GM23338 (cell line): ENCODE results near the gene APOC1. TPM values are rescaled to one million over a fixed set of nuclear protein-coding genes. Genes with fewer than 3 reads are reported as not detected.

Experiments
- ATAC-seq: fragments of 200-7000 bp; cut with Tn5 transposase; 3 replicates; pipeline ENCODE4 v1.9.1; 2020
- DNase-seq: peaks from one replicate; pipeline ENCODE4 v3.0.0-alpha.2; 2015; ENCODE audit warnings: low spot score
- H2AFZ ChIP-seq: fragments of 200-600 bp; sonication (generic); 2 replicates; pipeline ENCODE4 v1.8.0; 2016; ENCODE audit warnings: antibody characterized with exemption, mild to moderate bottlenecking, moderate library complexity
- H3F3A ChIP-seq: fragments of 200-600 bp; sonication (generic); replicated peaks from 2 replicates; pipeline ENCODE4 v1.8.0; 2017; ENCODE audit warnings: antibody characterized with exemption, mixed run types, low read depth
- H3K27ac ChIP-seq: fragments of 200-600 bp; sonication (generic); 2 replicates; pipeline ENCODE4 v1.6.1; 2016; ENCODE audit warnings: low read depth
- H3K27me3 ChIP-seq: fragments of 200-600 bp; sonication (generic); 2 replicates; pipeline ENCODE4 v1.8.0; 2016; ENCODE audit warnings: mild to moderate bottlenecking, mixed run types, moderate library complexity; ENCODE audit not compliant: insufficient read depth
- H3K36me3 ChIP-seq: fragments of 200-600 bp; sonication (generic); 2 replicates; pipeline ENCODE4 v1.8.0; 2016; ENCODE audit warnings: mild to moderate bottlenecking; ENCODE audit not compliant: insufficient read depth
- H3K4me1 ChIP-seq: fragments of 200-600 bp; sonication (generic); 2 replicates; pipeline ENCODE4 v1.8.0; 2016; ENCODE audit warnings: mild to moderate bottlenecking, moderate library complexity; ENCODE audit not compliant: insufficient read depth
- H3K4me2 ChIP-seq: fragments of 200-600 bp; sonication (generic); 2 replicates; pipeline ENCODE4 v1.7.1; 2017; ENCODE audit warnings: mixed run types
- H3K4me3 ChIP-seq: fragments of 200-600 bp; sonication (generic); 2 replicates; pipeline ENCODE4 v1.6.1; 2016; ENCODE audit warnings: mixed run types
- H3K79me2 ChIP-seq: fragments of 200-600 bp; sonication (generic); replicated peaks from 2 replicates; pipeline ENCODE4 v1.8.0; 2017; ENCODE audit warnings: mild to moderate bottlenecking; ENCODE audit not compliant: insufficient read depth
- H3K9me2 ChIP-seq: fragments of 200-600 bp; sonication (generic); 2 replicates; pipeline ENCODE4 v1.8.0; 2017; ENCODE audit not compliant: insufficient read depth
- H4K20me1 ChIP-seq: fragments of 200-600 bp; sonication (generic); replicated peaks from 2 replicates; pipeline ENCODE4 v1.8.0; 2017; ENCODE audit warnings: mild to moderate bottlenecking; ENCODE audit not compliant: insufficient read depth
- H3K27ac Mint-ChIP-seq: 2 replicates; pipeline ENCODE4 v1.8.0; 2020; ENCODE audit warnings: inconsistent platforms, mild to moderate bottlenecking, moderate library complexity, mixed read lengths
- H3K27me3 Mint-ChIP-seq: 3 replicates; pipeline ENCODE4 v1.8.0; 2022; ENCODE audit warnings: low read depth, mild to moderate bottlenecking, moderate library complexity, mixed read lengths, inconsistent platforms; ENCODE audit not compliant: insufficient read depth, poor library complexity
- H3K36me3 Mint-ChIP-seq: 3 replicates; pipeline ENCODE4 v1.8.0; 2021; ENCODE audit warnings: low read depth, mild to moderate bottlenecking, inconsistent platforms, moderate library complexity, mixed read lengths
- H3K4me1 Mint-ChIP-seq: 3 replicates; pipeline ENCODE4 v1.8.0; 2020; ENCODE audit warnings: mild to moderate bottlenecking, inconsistent platforms, mixed read lengths
- H3K4me3 Mint-ChIP-seq: 3 replicates; pipeline ENCODE4 v1.8.0; 2021; ENCODE audit warnings: moderate library complexity, mild to moderate bottlenecking, inconsistent platforms, mixed read lengths
- H3K9me3 Mint-ChIP-seq: 3 replicates; pipeline ENCODE4 v1.8.0; 2020; ENCODE audit warnings: moderate library complexity, mild to moderate bottlenecking, inconsistent platforms, mixed read lengths
- EZH2 ChIP-seq: fragments of 200-600 bp; sonication (generic); IDR thresholded peaks from one replicate; pipeline ENCODE4 v1.8.0; 2017; ENCODE audit warnings: antibody characterized with exemption, mild to moderate bottlenecking, low read depth; ENCODE audit not compliant: unreplicated experiment
- NANOG ChIP-seq: IDR thresholded peaks from 2 replicates; pipeline ENCODE4 v1.6.1; 2016; ENCODE audit warnings: antibody characterized with exemption, borderline replicate concordance
- POLR2AphosphoS5 ChIP-seq: IDR thresholded peaks from 2 replicates; pipeline ENCODE4 v1.6.1; 2016; ENCODE audit warnings: antibody characterized with exemption, low read depth
- STAT1 ChIP-seq: IDR thresholded peaks from one replicate; pipeline ENCODE4 v1.6.1; 2016; ENCODE audit warnings: antibody characterized with exemption; ENCODE audit not compliant: unreplicated experiment
- ZNF114 ChIP-seq: fragments of 250-450 bp; sonication (Bioruptor Pico); IDR thresholded peaks from 2 replicates; pipeline ENCODE4 v1.5.0; 2020; ENCODE audit warnings: mild to moderate bottlenecking, moderate library complexity
- polyA plus RNA-seq: library from polyadenylated mRNA; unstranded; fragments of >200 nt; fragmentation: Nextera tagmentation; extraction: Ambion mirVana; gene quantifications from 2 replicates; pipeline ENCODE4 v1.2.1, GENCODE V29; 2016
- total RNA-seq: library from RNA; depleted of rRNA; stranded (reverse); fragments of >200 nt; shearing (Covaris generic); gene quantifications from 2 replicates; pipeline ENCODE4 v1.2.3, GENCODE V29; 2014
- TF ChIP-seq, protein P1 (sequence below): IDR thresholded peaks from one replicate; pipeline ENCODE4 v1.6.1; 2018; ENCODE audit warnings: antibody characterized with exemption; ENCODE audit not compliant: unreplicated experiment
- TF ChIP-seq, protein P2 (sequence below): IDR thresholded peaks from 2 replicates; pipeline ENCODE4 v1.6.1; 2016; ENCODE audit warnings: antibody characterized with exemption
- TF ChIP-seq, protein P3 (sequence below), 2 experiments: fragments of 200-600 bp in 1 of 2; sonication (generic) in 1 of 2; conservative IDR thresholded peaks; 2 replicates each; pipeline versions ENCODE4 v1.5.1 to v1.6.1; 2016 to 2017; ENCODE audit warnings: antibody characterized with exemption in 2 of 2, low read depth in 2 of 2, mild to moderate bottlenecking in 2 of 2, moderate library complexity in 1 of 2

APOC1 gene
- total and polyA plus RNA-seq, 2 experiments from 2014 or later, result 26.8 to 221 TPM

DNA sequence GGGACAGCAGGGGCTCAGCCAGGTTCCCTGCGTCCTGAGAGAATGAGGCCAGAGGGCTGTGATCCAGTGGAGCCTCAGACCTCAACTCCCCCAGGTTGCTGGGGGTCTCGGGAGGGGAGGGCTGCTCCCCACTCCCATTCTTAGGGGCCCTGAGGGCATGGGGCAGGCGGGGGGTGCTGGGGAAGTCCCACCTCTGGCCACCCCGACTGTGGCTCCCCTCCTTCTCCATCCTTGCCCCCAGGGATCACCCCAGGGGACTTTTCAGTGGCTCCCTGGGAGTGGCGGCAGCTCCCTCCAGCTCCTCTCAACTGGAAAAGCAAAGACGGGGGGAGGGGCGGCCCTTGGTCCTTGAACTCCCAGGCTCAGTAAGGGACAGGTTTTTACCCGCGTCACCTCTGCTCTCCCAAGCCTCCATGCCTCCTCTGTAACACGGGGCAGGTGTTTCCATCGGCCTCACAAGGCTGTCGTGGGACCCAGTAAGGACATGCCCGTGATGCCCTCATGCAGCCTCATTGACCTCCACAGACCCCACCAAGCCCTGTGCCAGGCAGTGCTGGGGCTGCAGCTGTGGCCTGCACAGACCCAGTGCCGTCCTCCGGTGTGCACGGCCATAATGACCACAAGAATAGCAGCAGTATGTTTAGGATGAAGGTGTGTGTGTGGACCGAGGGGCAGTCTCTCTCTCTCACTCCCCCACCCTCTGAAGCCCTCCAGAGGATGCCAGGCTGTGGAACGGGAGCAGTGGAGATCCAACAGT lies 34.9 kb upstream of the APOC1 start (continued):
- no peak for TF ChIP-seq ZNF114 (CRISPR knock-in tag)
- TF ChIP-seq, protein P1, sequence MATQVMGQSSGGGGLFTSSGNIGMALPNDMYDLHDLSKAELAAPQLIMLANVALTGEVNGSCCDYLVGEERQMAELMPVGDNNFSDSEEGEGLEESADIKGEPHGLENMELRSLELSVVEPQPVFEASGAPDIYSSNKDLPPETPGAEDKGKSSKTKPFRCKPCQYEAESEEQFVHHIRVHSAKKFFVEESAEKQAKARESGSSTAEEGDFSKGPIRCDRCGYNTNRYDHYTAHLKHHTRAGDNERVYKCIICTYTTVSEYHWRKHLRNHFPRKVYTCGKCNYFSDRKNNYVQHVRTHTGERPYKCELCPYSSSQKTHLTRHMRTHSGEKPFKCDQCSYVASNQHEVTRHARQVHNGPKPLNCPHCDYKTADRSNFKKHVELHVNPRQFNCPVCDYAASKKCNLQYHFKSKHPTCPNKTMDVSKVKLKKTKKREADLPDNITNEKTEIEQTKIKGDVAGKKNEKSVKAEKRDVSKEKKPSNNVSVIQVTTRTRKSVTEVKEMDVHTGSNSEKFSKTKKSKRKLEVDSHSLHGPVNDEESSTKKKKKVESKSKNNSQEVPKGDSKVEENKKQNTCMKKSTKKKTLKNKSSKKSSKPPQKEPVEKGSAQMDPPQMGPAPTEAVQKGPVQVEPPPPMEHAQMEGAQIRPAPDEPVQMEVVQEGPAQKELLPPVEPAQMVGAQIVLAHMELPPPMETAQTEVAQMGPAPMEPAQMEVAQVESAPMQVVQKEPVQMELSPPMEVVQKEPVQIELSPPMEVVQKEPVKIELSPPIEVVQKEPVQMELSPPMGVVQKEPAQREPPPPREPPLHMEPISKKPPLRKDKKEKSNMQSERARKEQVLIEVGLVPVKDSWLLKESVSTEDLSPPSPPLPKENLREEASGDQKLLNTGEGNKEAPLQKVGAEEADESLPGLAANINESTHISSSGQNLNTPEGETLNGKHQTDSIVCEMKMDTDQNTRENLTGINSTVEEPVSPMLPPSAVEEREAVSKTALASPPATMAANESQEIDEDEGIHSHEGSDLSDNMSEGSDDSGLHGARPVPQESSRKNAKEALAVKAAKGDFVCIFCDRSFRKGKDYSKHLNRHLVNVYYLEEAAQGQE, result no peak
- TF ChIP-seq, protein P2, sequence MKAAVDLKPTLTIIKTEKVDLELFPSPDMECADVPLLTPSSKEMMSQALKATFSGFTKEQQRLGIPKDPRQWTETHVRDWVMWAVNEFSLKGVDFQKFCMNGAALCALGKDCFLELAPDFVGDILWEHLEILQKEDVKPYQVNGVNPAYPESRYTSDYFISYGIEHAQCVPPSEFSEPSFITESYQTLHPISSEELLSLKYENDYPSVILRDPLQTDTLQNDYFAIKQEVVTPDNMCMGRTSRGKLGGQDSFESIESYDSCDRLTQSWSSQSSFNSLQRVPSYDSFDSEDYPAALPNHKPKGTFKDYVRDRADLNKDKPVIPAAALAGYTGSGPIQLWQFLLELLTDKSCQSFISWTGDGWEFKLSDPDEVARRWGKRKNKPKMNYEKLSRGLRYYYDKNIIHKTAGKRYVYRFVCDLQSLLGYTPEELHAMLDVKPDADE, result no peak

DNA sequence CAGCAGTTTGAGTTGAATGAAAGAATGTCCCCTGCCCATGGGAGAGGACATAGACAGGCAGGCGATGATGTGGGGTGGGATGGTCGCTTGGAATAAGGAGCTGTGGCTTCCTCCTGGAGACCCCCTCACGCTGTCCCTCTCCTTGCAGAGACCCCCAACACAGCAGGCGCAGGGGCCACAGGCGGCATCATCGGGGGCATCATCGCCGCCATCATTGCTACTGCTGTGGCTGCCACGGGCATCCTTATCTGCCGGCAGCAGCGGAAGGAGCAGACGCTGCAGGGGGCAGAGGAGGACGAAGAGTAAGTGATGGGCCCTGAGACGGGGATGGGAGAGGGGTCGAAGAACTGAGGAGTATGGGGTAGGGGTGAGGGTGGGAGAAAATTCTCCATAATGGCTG lies 32.3 kb upstream of the APOC1 start:
- H3K36me3 Mint-ChIP-seq, result peaks cover 46% of the 10 kb centered on the region
- Histone ChIP-seq H3K9me2 (no peaks in the 10 kb centered on the region), H3F3A (peaks cover 15% of the 10 kb centered on the region; the same call in 1 of the 2 replicates), H3K36me3 (peaks cover 11% of the 10 kb centered on the region), H3K79me2 (no peaks in the 10 kb centered on the region), H4K20me1 (0 out of 2 replicates have a peak, but pooled peaks cover 7% of the 10 kb centered on the region), H3K27ac (peak overlapping the region; percentile 92), H3K4me3 (no peak overlapping the region), H3K4me2 (peak overlapping the region; percentile 60), H3K27me3 (no peaks in the 10 kb centered on the region), H3K4me1 (peaks cover 36% of the 10 kb centered on the region), H2AFZ (no peak overlapping the region)
- no peak overlapping the region for H3K4me3 Mint-ChIP-seq
- peak; percentile 6; the same call in 2 of the 3 replicates for ATAC-seq
- DNase-seq, result no peak
- peaks cover 13% of the 10 kb centered on the region for H3K27me3 Mint-ChIP-seq
- H3K9me3 Mint-ChIP-seq, result no peaks in the 10 kb centered on the region
- peaks cover 39% of the 10 kb centered on the region for H3K4me1 Mint-ChIP-seq
- H3K27ac Mint-ChIP-seq, result peak overlapping the region; percentile 34
- TF ChIP-seq, protein P1, result no peak
- TF ChIP-seq NANOG (no peak), POLR2AphosphoS5 (no peak), ZNF114 (CRISPR knock-in tag) (no peak), STAT1 (no peak), EZH2 (no peak)
- TF ChIP-seq, protein P3, sequence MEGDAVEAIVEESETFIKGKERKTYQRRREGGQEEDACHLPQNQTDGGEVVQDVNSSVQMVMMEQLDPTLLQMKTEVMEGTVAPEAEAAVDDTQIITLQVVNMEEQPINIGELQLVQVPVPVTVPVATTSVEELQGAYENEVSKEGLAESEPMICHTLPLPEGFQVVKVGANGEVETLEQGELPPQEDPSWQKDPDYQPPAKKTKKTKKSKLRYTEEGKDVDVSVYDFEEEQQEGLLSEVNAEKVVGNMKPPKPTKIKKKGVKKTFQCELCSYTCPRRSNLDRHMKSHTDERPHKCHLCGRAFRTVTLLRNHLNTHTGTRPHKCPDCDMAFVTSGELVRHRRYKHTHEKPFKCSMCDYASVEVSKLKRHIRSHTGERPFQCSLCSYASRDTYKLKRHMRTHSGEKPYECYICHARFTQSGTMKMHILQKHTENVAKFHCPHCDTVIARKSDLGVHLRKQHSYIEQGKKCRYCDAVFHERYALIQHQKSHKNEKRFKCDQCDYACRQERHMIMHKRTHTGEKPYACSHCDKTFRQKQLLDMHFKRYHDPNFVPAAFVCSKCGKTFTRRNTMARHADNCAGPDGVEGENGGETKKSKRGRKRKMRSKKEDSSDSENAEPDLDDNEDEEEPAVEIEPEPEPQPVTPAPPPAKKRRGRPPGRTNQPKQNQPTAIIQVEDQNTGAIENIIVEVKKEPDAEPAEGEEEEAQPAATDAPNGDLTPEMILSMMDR (conservative IDR thresholded peaks at IDR 0.05; ENCODE audit: low read depth in 2 of 2), result no peak
